SK-N-SH treated with all-trans-retinoic acid at 6 μM for 48 hours (cell line): ENCODE data around the gene IL2RG.

Experiments
- CREB5 ChIP-seq: fragments of 250-450 bp; sonication (Bioruptor Pico); IDR thresholded peaks from 2 replicates; pipeline ENCODE4 v1.5.1; 2020; ENCODE audit warnings: low read depth, mild to moderate bottlenecking, moderate library complexity
- RARB ChIP-seq: fragments of 250-450 bp; sonication (Bioruptor Pico); IDR thresholded peaks from 2 replicates; pipeline ENCODE4 v1.8.0; 2021; ENCODE audit warnings: mild to moderate bottlenecking, moderate library complexity
- TCF4 ChIP-seq: fragments of 250-450 bp; sonication (Bioruptor Pico); IDR thresholded peaks from 2 replicates; pipeline ENCODE4 v1.8.0; 2021; ENCODE audit warnings: mild to moderate bottlenecking, moderate library complexity, borderline replicate concordance
- ZC3H10 ChIP-seq: fragments of 250-450 bp; sonication (Bioruptor Pico); IDR thresholded peaks from 2 replicates; pipeline ENCODE4 v1.5.1; 2021; ENCODE audit warnings: mild to moderate bottlenecking, moderate library complexity
- ZNF8 ChIP-seq: fragments of 450-650 bp; formaldehyde crosslinking; IDR thresholded peaks from 2 replicates; pipeline ENCODE4 v1.5.0; 2020; ENCODE audit warnings: mild to moderate bottlenecking, moderate library complexity

- no peak for TF ChIP-seq RARB (CRISPR knock-in tag)
- TF ChIP-seq ZC3H10 (CRISPR knock-in tag): no peak
- TF ChIP-seq CREB5 (CRISPR knock-in tag): no peak
- no peak for TF ChIP-seq ZNF8 (CRISPR knock-in tag)
- no peak for TF ChIP-seq TCF4 (CRISPR knock-in tag)
Observed at GRCh38 chrX:71128166-71128833, 16.9 kb upstream of the IL2RG start.
